Fibroblast of the aortic adventitia (primary cell): ENCODE data around the gene TUBGCP2. TPM values are rescaled to one million over a fixed set of nuclear protein-coding genes. Genes with fewer than 3 reads are reported as not detected.

Experiments used
- DNase-seq: peaks from one replicate; pipeline ENCODE4 v3.0.0-alpha.2; 2010; ENCODE audit warnings: low read depth
- H3K4me3 ChIP-seq: 2 replicates; pipeline ENCODE4 v1.5.1; 2011; ENCODE audit warnings: low read depth, mild to moderate bottlenecking, control low read depth, low read length, moderate library complexity
- total RNA-seq: library from RNA; depleted of rRNA; stranded (reverse); fragments of >200 nt; gene quantifications from 2 replicates; pipeline ENCODE4 v1.2.3, GENCODE V29; 2012; ENCODE audit warnings: low replicate concordance
- TF ChIP-seq, protein P1 (sequence below): IDR thresholded peaks from 2 replicates; pipeline ENCODE4 v1.5.1; 2011; ENCODE audit warnings: mild to moderate bottlenecking, low read length, control low read depth, inconsistent platforms; ENCODE audit not compliant: insufficient read depth

Gene TUBGCP2
- total RNA-seq, 1 donor = 72.8 TPM

GRCh38 chr10:133282846-133283390 lies 25.8 kb downstream of the TUBGCP2 start:
- TF ChIP-seq, protein P1, sequence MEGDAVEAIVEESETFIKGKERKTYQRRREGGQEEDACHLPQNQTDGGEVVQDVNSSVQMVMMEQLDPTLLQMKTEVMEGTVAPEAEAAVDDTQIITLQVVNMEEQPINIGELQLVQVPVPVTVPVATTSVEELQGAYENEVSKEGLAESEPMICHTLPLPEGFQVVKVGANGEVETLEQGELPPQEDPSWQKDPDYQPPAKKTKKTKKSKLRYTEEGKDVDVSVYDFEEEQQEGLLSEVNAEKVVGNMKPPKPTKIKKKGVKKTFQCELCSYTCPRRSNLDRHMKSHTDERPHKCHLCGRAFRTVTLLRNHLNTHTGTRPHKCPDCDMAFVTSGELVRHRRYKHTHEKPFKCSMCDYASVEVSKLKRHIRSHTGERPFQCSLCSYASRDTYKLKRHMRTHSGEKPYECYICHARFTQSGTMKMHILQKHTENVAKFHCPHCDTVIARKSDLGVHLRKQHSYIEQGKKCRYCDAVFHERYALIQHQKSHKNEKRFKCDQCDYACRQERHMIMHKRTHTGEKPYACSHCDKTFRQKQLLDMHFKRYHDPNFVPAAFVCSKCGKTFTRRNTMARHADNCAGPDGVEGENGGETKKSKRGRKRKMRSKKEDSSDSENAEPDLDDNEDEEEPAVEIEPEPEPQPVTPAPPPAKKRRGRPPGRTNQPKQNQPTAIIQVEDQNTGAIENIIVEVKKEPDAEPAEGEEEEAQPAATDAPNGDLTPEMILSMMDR = no peak
- H3K4me3 ChIP-seq = no peak overlapping the region
- no peak for DNase-seq

DNA sequence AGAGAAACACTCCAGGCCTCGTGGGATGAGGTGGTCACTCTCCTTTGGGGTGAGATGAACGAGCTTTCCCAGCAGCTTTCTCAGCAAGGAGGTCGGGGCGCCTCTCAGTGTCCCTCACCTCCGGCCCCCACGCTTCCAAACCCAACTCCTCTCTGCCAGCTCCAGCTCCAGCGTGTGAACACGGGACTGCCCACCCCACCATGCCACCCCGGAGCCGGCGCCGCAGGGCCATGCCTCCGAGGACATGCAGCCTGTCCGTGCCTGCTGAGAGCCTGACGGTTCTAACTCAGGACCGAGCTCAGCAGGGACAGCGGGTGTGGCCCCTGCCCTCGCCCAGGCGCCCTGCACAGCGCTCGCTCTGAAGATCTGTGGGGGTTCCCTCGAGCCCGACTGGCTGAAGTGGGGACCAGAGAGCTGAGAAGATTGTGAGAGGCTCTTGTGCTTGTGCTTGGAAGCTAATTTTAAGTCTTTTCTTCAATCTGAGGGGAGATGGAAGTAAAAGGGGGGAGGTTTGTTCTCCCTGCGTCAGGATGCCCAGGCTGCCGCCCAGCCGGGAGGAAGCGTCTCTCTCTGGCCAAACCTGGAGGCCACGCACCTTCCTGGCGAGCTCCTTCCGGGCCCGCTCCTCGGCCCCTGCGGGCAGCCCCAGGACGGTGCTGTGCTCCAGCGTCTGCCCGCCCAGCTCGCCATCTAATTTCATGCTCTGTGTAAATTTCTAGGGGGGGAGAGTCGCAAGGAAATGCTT lies 26.9 kb downstream of the TUBGCP2 start:
- DNase-seq = no peak
- TF ChIP-seq, protein P1 = no peak
- H3K4me3 ChIP-seq = no peak overlapping the region

DNA sequence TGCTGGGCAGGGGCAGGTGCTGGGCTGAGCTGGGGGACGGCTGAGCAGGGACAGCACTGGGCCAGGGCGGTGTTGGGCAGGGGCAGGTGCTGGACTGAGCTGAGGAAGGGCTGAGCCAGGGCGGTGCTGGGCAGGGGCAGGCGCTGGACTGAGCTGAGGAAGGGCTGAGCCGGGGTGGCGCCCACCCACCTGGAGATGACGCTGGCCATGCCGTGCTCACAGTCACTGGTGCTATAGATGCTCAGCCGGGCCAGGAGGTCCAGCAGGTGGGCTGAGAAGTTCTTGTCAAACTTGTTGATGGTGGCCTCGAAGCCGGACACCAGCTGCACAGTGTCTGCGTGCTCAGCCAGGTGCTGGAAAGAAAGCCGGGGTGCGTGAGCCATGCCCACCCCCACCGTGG lies 27.6 kb downstream of the TUBGCP2 start:
- DNase-seq = no peak
- TF ChIP-seq, protein P1 = no peak
- no peak overlapping the region for H3K4me3 ChIP-seq

DNA sequence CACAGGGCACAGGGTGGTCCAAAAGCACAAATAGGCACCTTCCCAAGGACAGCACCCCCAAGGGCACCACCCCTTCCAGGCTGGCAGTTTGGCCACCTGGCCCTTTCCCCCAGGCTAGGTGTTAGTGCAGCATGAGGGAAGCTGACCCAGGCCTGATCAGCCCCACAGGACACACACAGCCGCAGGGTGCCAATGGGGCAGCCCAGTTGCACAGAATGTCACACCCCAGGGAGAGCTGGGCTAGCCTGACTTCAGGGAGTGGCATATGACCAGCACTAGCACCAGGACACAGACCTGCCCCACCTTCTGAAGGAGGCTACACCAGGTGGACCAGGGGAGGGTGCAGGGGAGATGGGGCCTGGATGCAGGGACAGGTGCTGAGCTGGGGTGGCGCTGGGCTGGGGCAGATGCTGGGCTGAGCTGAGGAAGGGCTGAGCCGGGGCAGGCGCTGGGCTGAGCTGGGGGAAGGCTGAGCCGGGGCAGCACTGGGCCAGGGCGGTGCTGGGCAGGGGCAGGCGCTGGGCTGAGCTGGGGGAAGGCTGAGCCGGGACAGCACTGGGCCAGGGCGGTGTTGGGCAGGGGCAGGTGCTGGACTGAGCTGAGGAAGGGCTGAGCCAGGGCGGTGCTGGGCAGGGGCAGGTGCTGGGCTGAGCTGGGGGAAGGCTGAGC lies 28.1 kb downstream of the TUBGCP2 start:
- no peak overlapping the region for H3K4me3 ChIP-seq
- no peak for DNase-seq
- TF ChIP-seq, protein P1 = no peak

- TF ChIP-seq, protein P1 = no peak
Observed at GRCh38 chr10:133279326-133280226, 29.1 kb downstream of the TUBGCP2 start.

DNA sequence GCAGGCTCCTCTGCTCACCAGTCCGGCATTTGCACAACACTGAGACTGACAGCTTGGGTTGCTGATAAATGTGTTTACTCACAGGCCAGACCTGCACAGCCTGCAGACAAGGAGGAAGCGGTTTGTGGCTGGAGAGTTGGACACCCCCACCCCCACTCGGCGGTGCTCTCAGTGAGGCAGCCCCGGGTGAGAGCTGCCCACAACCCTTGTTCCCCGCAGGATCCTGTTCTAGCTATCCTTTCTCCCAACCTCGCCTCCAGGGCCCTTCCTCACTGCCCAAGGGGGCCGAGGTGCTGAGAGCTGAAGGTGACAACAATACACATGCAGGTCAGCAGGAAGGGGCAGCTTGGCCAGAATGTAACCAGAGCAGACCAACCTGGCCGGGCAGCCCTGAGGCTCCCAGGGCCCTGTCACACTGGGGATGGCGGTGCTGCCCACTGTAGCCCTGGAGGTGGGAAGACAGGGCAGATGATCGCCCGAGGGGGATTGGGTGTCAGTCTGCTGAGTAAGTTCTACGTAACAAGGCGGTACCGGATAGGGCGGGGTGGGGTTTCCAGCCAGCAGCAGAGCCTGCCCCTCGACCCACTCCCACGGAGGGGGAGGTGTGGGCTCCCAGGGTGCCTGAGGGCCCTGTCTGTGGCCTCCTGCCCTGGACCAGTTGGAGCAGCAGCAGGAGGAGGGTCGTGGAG lies 30.0 kb downstream of the TUBGCP2 start:
- TF ChIP-seq, protein P1 = no peak
- no peak overlapping the region for H3K4me3 ChIP-seq
- no peak for DNase-seq

More at GRCh38 chr10:133279326-133280226, 29.1 kb downstream of the TUBGCP2 start:
- no peak overlapping the region for H3K4me3 ChIP-seq
- DNase-seq = no peak
